GM18502 (cell line): ENCODE results near the gene WFDC11.

Source experiments
- ATAC-seq: cut with Tn5 transposase; IDR thresholded peaks from one replicate; pipeline ENCODE4 v1.9.1; 2021; ENCODE audit warnings: mild to moderate bottlenecking; ENCODE audit not compliant: unreplicated experiment, poor library complexity

The WFDC11 gene

DNA sequence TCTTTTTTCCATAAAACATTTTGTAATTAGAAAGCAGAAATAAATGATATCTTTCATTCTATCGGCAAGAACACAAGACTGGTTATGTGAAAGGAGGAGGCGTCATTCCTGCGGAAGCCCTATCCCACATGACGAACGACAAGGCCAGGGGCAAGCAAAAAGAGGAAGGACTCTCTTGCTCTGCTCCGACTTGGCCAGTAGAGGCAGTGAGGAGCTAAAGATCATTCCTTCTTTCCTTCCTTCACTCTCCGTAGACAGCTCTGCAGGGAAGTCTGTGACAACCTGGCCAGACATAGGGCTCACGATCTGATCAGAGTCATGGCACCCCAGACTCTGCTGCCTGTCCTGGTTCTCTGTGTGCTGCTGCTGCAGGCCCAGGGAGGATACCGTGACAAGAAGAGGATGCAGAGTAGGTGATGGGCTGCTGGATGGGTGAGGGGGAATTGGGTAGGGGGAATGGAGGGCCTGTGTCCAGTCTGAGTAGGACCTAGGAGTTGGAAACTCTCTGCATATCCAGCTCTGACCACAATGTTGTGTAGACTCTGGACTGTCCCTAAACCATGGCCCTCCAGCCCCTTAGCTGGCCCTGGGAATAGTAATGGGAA, 40.4 kb downstream of the WFDC11 start, which contains the start of gene WFDC10A:
Gene WFDC10A, plus strand, starts transcription at position 244 of the 605 bp plus-strand sequence. Its CDS starts 75 bp downstream, at position 319.
- no peak for ATAC-seq

DNA sequence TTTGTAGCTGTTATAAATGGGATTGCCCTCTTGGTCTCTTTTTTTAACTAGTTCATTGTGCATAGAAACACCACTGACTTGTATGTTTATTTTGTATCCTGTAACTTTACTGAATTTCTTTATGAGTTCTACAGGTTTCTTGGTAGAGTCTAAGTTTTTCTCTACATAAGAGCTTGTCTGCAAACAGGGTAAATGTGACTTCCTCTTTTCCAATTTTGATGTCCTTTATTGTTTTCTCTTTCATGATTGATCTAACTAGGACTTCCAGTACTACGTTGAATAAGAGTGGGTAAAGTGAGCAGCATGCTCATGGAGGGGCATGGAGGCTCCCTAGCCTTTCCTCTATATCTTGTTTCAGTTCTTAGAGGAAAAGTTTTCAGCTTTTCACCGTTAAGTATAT, 43.5 kb downstream of the WFDC11 start:
- no peak for ATAC-seq

DNA sequence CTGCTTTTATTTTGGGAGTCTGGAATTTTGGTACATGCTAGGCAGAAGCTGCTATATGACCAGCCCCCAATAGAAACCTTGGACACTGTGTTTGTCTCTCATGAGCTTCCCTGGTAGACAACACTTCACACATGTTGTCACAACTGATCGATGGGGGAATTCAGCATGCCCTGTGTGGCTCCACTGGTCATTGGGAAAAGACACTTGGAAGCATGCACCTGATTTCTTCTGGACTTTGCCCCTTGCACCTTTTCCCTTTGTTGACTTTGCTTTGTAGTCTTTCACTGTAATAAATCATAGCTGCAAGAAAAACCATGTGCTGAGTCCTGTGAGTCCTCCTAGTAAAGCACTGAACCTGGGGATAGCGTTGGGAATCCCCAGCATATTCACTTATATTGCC, 48.4 kb downstream of the WFDC11 start:
- no peak for ATAC-seq

DNA sequence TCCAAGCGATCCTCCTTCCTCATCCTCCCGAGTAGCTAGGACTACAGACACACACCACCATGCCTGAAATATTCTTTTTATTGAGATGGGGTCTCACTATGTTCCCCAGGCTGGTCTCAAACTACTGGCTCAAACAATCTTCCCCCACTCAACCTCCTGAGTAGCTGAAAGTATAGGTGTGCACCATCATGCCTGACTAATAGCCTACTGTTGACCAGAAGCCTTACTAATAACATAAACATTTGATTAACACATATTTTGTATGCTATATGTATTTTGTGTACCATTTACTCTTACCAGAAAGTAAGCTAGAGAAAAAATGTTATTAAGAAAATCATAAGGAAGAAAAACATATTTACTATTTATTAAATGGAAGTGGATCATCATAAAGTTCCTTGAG, 52.4 kb downstream of the WFDC11 start:
- no peak for ATAC-seq

DNA sequence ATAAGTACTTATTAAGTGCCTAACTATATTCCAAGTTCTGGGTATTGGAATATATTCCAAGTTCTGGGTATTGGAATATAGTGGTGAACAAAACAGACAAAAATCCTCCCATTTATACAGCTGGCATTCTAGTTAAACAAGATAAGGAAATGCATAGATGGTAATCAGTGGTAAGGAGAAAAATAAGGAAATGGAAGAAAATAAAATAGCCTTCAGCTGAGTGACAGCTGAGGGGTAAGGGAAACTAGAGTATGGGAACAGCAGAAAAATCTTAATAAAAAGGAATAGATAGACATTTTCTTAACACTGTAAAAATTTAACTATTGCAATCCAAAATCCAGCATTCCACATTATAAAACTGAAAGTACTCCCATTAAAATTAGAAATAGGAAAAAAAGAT, 57.7 kb downstream of the WFDC11 start:
- no peak for ATAC-seq

- ATAC-seq, result no peak
Observed at GRCh38 chr20:45611054-45611453, 59.0 kb downstream of the WFDC11 start.

DNA sequence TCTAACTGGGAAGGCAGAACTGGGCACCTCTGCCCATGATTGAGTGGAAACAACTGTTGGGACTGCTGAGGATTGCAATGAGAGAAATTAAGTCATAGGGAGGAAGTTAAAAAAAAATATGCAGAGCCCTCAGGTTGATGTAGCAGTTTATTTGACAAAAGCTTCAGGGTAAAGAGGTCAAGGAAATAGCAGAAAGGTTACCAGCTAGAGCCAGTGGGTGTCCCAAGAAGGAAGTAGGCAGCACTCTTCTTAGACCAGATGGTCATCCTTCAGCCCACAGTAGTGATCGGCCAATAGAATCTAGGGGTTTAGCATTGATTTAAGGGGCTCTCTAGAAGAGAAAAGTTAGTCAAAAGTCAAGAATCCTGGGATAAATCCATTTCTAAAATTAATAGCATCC, 62.2 kb downstream of the WFDC11 start:
- no peak for ATAC-seq
